H1 (cell line): ENCODE measurements around the gene TSPAN8. TPM values are rescaled to one million over a fixed set of nuclear protein-coding genes. Genes with fewer than 3 reads are reported as not detected.

Experiments used
- HDAC6 ChIP-seq: IDR thresholded peaks from one replicate; pipeline ENCODE4 v1.7.1; 2012; ENCODE audit warnings: low read depth, mild to moderate bottlenecking, inconsistent platforms, low read length, moderate library complexity
- polyA plus RNA-seq, 7 experiments: library from polyadenylated mRNA; depleted of rRNA in 3 of 7; stranded (reverse) in 5 of 7; unstranded in 2 of 7; fragments of >200 nt in 5 of 7; fragments of 200-250 nt in 2 of 7; gene quantifications; 1 replicate in 5 of 7; 2 replicates in 1 of 7; 4 replicates in 1 of 7; pipeline versions ENCODE4 v1.2.1 to v1.2.3, GENCODE V29; 2011 to 2013; ENCODE audit warnings: missing spikeins in 2 of 7, mixed read lengths in 2 of 7
- total RNA-seq: library from RNA; stranded (reverse); fragmentation: NEBNext Ultra II Directional; extraction: Animal tissue kit (Norgen Biotek cat#: 25700); gene quantifications from 2 replicates; pipeline ENCODE4 v1.2.1, GENCODE V29; 2021

The TSPAN8 gene
- total and polyA plus RNA-seq, 2 of the 8 experiments (the other 6 are each of a cell fraction or from before 2014, with no cell fraction given), result not detected

DNA sequence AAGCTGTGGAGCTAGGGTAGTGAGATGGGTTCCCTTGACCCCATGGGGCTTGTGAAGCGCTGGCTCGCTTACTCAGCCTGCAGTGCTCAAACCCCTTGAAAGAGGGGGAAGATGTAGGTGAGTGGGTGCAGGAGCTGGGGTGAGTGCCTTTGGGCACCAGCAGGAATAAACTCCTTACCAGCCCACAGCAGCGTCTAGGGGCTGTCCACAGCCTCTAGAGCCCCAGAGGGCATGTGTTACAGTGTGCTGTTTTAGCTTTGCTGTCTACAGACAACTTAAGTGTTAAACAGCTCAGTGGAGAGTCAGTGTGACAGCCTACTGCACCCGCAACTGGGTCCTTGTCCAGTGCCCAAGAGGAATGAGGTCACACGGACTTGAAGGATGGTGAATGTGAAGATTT lies 48.0 kb downstream of the TSPAN8 start (continued):
- TF ChIP-seq HDAC6, result no peak
